ENCODE data around the gene KCNC1.

The KCNC1 gene

GRCh38 chr11:17743026-17743807, 8.6 kb downstream of the KCNC1 start:
- Histone ChIP-seq H3K79me2 (ENCODE audit: insufficient read depth, low read length) (no peaks in the 10 kb centered on the region), H4K20me1 (ENCODE audit: insufficient read depth, low read length, poor library complexity, severe bottlenecking) (no peaks in the 10 kb centered on the region), H3K36me3 (ENCODE audit: insufficient read depth, low read length) (no peaks in the 10 kb centered on the region), H2AFZ (ENCODE audit: low read length) (no peak overlapping the region), H3F3A (ENCODE audit: low read depth) (no peaks in the 10 kb centered on the region), H3K9ac (ENCODE audit: low read depth, low read length, poor library complexity, severe bottlenecking) (no peak overlapping the region), H3K27me3 (ENCODE audit: insufficient read depth, low read length, poor library complexity, severe bottlenecking) (no peaks in the 10 kb centered on the region), H3K9me3 (ENCODE audit: insufficient read depth, low read depth, low read length) (no peaks in the 10 kb centered on the region), H3K4me1 (ENCODE audit: insufficient read depth, low read length, poor library complexity, severe bottlenecking) (no peaks in the 10 kb centered on the region), H3K4me3 (ENCODE audit: low read length, poor library complexity, severe bottlenecking) (no peak overlapping the region), H3K9me2 (replicated peaks; ENCODE audit: low read depth, low read length) (no peaks in the 10 kb centered on the region), H3K4me2 (ENCODE audit: low read depth, low read length, poor library complexity, severe bottlenecking) (no peak overlapping the region)
- TF ChIP-seq EZH2phosphoT487 (IDR thresholded peaks at IDR 0.05; ENCODE audit: borderline replicate concordance) (no peak), CTCF (conservative IDR thresholded peaks at IDR 0.05; ENCODE audit: low read length) (no peak)

GRCh38 chr11:17743808-17744119, 9.2 kb downstream of the KCNC1 start:
- Histone ChIP-seq H3K9me2 (replicated peaks; ENCODE audit: low read depth, low read length) (no peaks in the 10 kb centered on the region), H3K9ac (ENCODE audit: low read depth, low read length, poor library complexity, severe bottlenecking) (no peak overlapping the region), H3K79me2 (ENCODE audit: insufficient read depth, low read length) (no peaks in the 10 kb centered on the region), H3K27me3 (ENCODE audit: insufficient read depth, low read length, poor library complexity, severe bottlenecking) (no peaks in the 10 kb centered on the region), H3K4me1 (ENCODE audit: insufficient read depth, low read length, poor library complexity, severe bottlenecking) (no peaks in the 10 kb centered on the region), H2AFZ (ENCODE audit: low read length) (no peak overlapping the region), H4K20me1 (ENCODE audit: insufficient read depth, low read length, poor library complexity, severe bottlenecking) (no peaks in the 10 kb centered on the region), H3K9me3 (ENCODE audit: insufficient read depth, low read depth, low read length) (no peaks in the 10 kb centered on the region), H3K36me3 (ENCODE audit: insufficient read depth, low read length) (no peaks in the 10 kb centered on the region), H3K4me2 (ENCODE audit: low read depth, low read length, poor library complexity, severe bottlenecking) (no peak overlapping the region), H3F3A (ENCODE audit: low read depth) (no peaks in the 10 kb centered on the region), H3K4me3 (ENCODE audit: low read length, poor library complexity, severe bottlenecking) (no peak overlapping the region)
- no peak for TF ChIP-seq EZH2phosphoT487 (IDR thresholded peaks at IDR 0.05; ENCODE audit: borderline replicate concordance)
- TF ChIP-seq CTCF (conservative IDR thresholded peaks at IDR 0.05; ENCODE audit: low read length): no peak

- Histone ChIP-seq H3K79me2 (ENCODE audit: insufficient read depth, low read length) (no peaks in the 10 kb centered on the region), H3K27me3 (ENCODE audit: insufficient read depth, low read length, poor library complexity, severe bottlenecking) (no peaks in the 10 kb centered on the region), H3K9me3 (ENCODE audit: insufficient read depth, low read depth, low read length) (no peaks in the 10 kb centered on the region), H4K20me1 (ENCODE audit: insufficient read depth, low read length, poor library complexity, severe bottlenecking) (no peaks in the 10 kb centered on the region), H3K4me3 (ENCODE audit: low read length, poor library complexity, severe bottlenecking) (no peak overlapping the region), H3K4me2 (ENCODE audit: low read depth, low read length, poor library complexity, severe bottlenecking) (no peak overlapping the region), H2AFZ (ENCODE audit: low read length) (no peak overlapping the region), H3K36me3 (ENCODE audit: insufficient read depth, low read length) (no peaks in the 10 kb centered on the region), H3K9ac (ENCODE audit: low read depth, low read length, poor library complexity, severe bottlenecking) (no peak overlapping the region), H3F3A (ENCODE audit: low read depth) (no peaks in the 10 kb centered on the region), H3K4me1 (ENCODE audit: insufficient read depth, low read length, poor library complexity, severe bottlenecking) (no peaks in the 10 kb centered on the region), H3K9me2 (replicated peaks; ENCODE audit: low read depth, low read length) (no peaks in the 10 kb centered on the region)
- TF ChIP-seq CTCF (conservative IDR thresholded peaks at IDR 0.05; ENCODE audit: low read length) (no peak), EZH2phosphoT487 (IDR thresholded peaks at IDR 0.05; ENCODE audit: borderline replicate concordance) (no peak)
These were observed 9.8 kb downstream of the KCNC1 start for GRCh38 chr11:17744151-17744940.

All from Loucy (cell line).